Measurements from ENCODE around the gene RADIL.
A peak's percentile ranks its signal among the peaks of the same experiment; 100 is the strongest.

RADIL gene

GRCh38 chr7:4789194-4790077, 94.1 kb downstream of the RADIL start:
- no peak for DNase-seq

GRCh38 chr7:4788627-4789189, 94.8 kb downstream of the RADIL start:
- no peak for DNase-seq

GRCh38 chr7:4787947-4788626, 95.4 kb downstream of the RADIL start:
- no peak for DNase-seq

GRCh38 chr7:4787541-4787940, 96.0 kb downstream of the RADIL start:
- no peak for DNase-seq

GRCh38 chr7:4786015-4786414, 97.5 kb downstream of the RADIL start:
- DNase-seq = no peak

GRCh38 chr7:4785371-4785770, 98.1 kb downstream of the RADIL start:
- no peak for DNase-seq

- no peak for DNase-seq
Observed at GRCh38 chr7:4784799-4785198, 98.7 kb downstream of the RADIL start.

- no peak for DNase-seq
Observed at GRCh38 chr7:4783762-4784351, 99.7 kb downstream of the RADIL start.

GRCh38 chr7:4783292-4783652, 100.2 kb downstream of the RADIL start:
- DNase-seq = no peak

- no peak for DNase-seq
Observed at GRCh38 chr7:4782333-4783291, 100.9 kb downstream of the RADIL start.

GRCh38 chr7:4781366-4782069, 102.0 kb downstream of the RADIL start:
- DNase-seq = no peak

- no peak for DNase-seq
Observed at GRCh38 chr7:4779118-4779517, 104.4 kb downstream of the RADIL start.

GRCh38 chr7:4775848-4776623, 107.5 kb downstream of the RADIL start:
- peak; percentile 81 for DNase-seq

- DNase-seq = peak; percentile 97
Observed at GRCh38 chr7:4775250-4775847, 108.2 kb downstream of the RADIL start, which contains the start of gene AP5Z1. AP5Z1 (plus strand) TSS chr7:4775623; CDS start chr7:4775716, 93 bp downstream.

- DNase-seq = no peak
Observed at GRCh38 chr7:4774658-4775249, 108.8 kb downstream of the RADIL start.

- no peak for DNase-seq
Observed at GRCh38 chr7:4774007-4774406, 109.5 kb downstream of the RADIL start.

GRCh38 chr7:4772306-4772705, 111.2 kb downstream of the RADIL start:
- no peak for DNase-seq

GRCh38 chr7:4771737-4772136, 111.8 kb downstream of the RADIL start:
- no peak for DNase-seq

- DNase-seq = no peak
Observed at GRCh38 chr7:4770886-4771285, 112.6 kb downstream of the RADIL start.

GRCh38 chr7:4769761-4770160, 113.8 kb downstream of the RADIL start:
- DNase-seq = no peak
